AG09309 (cell line): ENCODE results near the gene HSH2D.

Experiments
- DNase-seq: peaks from one replicate; pipeline ENCODE4 v3.0.0-alpha.2; 2010; ENCODE audit warnings: low read depth
- H3K4me3 ChIP-seq: 2 replicates; pipeline ENCODE4 v1.5.1; 2011; ENCODE audit warnings: mild to moderate bottlenecking, low read depth, low read length, moderate library complexity; ENCODE audit not compliant: control insufficient read depth
- CTCF ChIP-seq: IDR thresholded peaks from 2 replicates; pipeline ENCODE4 v1.5.1; 2011; ENCODE audit warnings: mild to moderate bottlenecking, low read depth, low read length, inconsistent platforms; ENCODE audit not compliant: insufficient read depth, control insufficient read depth; ENCODE audit errors: missing control alignments

Gene HSH2D

GRCh38 chr19:16142032-16142580 is 1.4 kb upstream of the HSH2D start:
- no peak for DNase-seq
- no peak overlapping the region for H3K4me3 ChIP-seq
- TF ChIP-seq CTCF, result no peak

- H3K4me3 ChIP-seq, result no peak overlapping the region
- no peak for TF ChIP-seq CTCF
- no peak for DNase-seq
Measured at GRCh38 chr19:16144216-16144581, 714 bp downstream of the HSH2D start.

GRCh38 chr19:16146112-16146511 is 2.6 kb downstream of the HSH2D start:
- no peak overlapping the region for H3K4me3 ChIP-seq
- DNase-seq, result no peak
- no peak for TF ChIP-seq CTCF

- no peak overlapping the region for H3K4me3 ChIP-seq
- DNase-seq, result no peak
- TF ChIP-seq CTCF, result no peak
Measured at GRCh38 chr19:16148443-16149229, 5.2 kb downstream of the HSH2D start.

- no peak overlapping the region for H3K4me3 ChIP-seq
- no peak for TF ChIP-seq CTCF
- DNase-seq, result no peak
Measured at GRCh38 chr19:16153582-16154336, 10.3 kb downstream of the HSH2D start.

- TF ChIP-seq CTCF, result no peak
- DNase-seq, result no peak
- no peak overlapping the region for H3K4me3 ChIP-seq
Measured at GRCh38 chr19:16154557-16154956, 11.1 kb downstream of the HSH2D start.
